GM21529 (cell line): Measurements from ENCODE around the gene MXI1.
A peak's percentile ranks its signal among the peaks of the same experiment; 100 is the strongest.

ENCODE experiments used
- ATAC-seq: cut with Tn5 transposase; IDR thresholded peaks from one replicate; pipeline ENCODE4 v1.9.1; 2021; ENCODE audit not compliant: unreplicated experiment

Gene MXI1

DNA sequence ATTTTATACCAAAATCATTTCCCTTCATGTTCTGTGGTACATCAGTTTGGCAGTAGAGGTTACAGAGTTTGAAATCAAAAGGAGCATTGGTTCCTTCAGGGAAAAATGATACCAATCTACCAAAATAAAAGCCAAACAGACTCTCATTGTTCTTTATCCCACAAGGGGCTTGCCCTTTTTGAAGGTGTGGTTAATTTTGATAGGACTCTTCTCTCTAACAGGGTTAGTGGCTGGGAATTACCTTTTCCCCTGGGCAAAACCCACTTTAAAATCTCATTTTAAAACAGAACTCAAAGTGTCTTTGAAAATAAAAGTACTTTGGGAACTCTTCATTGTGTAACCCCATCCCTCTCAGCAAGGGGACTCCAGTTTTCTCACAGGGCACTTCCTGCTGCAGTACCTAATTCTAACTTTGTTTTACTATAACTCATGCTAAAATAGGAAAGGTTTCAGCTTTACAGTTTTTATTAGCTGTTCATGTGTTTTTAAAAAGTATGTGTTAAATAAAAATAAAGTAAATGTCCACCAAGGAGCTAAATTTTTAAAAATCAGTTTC is 66.7 kb downstream of the MXI1 start:
- no peak for ATAC-seq

DNA sequence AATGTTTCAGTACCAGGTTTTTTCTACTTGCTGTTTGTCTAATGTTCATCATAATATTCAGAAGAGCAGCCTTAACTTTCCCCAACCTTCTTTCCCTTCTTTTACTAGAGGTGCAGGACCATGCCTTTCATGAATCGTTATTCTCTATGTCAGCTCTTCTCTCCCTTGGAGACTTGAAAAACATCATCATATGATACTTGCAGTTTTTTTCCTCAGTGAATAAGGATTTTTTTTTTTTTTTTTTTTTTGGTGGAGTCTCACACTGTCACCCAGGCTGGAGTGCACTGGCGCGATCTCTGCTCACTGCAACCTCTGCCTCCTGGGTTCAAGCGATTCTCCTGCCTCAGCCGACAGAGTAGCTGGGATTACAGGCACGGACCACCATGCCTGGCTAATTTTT is 67.2 kb downstream of the MXI1 start:
- ATAC-seq = no peak

DNA sequence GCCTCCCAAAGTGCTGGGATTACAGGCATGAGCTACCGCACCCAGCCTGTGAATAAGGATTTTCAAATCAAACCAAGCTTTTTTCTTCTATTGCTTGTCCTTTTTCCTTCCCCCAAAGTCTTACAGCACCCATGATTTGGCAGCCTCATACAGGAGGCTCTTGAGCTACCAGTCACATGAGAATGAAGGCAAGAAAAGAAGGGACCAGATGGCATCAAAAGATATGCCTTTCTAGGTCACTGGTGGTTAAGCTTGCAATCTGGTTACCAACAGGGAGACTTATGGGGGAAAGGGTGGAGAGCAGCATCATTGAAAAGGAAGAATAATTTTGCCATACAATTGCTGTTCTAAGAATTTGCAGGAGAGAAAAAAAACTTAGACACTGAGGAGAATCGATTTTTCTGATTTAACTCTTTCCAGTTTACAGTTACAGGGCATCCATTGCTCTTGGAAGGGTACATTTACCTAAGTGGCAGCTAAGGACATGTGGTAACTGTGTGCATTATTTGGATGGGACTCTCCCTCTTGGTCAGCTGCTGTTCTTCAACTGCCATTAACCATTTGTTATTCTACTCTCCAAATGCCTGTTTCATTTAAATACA is 67.8 kb downstream of the MXI1 start:
- no peak for ATAC-seq

DNA sequence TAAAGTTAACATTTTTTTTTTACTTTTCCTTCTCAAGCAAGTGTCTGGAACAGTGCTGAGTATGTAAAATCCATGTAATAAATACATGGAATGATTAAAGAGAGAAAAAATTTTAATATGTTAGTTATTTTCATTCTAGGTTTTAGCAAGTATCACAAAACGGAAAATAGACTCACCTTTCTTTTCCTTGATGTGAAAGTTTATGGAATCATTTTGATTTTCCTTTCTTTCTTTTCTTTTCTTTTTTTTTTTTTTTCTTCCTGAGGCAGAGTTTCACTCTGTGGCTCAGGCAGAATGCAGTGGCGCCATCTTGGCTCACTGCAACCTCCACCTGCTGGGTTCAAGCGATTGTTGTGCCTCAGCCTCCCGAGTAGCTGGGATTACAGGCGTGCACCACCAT is 69.2 kb downstream of the MXI1 start:
- no peak for ATAC-seq

DNA sequence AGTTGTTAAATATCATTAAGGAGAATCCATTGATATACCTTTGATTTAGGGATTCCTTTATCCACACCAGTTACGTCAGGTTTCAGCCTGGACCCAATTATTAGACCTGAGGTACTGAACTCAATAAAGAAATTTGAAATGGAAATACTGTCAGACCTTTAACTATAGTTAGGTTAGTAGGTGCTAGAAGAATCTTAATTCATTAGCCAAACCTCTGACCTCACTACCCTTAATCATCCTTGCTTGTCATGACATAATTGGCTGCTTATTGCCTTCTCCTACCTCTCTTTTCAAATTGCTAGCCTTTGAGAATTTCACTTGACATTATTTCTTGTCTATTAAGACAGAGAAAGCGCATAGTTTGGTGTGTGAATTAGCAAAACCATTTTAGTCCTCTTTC is 70.2 kb downstream of the MXI1 start:
- no peak for ATAC-seq

DNA sequence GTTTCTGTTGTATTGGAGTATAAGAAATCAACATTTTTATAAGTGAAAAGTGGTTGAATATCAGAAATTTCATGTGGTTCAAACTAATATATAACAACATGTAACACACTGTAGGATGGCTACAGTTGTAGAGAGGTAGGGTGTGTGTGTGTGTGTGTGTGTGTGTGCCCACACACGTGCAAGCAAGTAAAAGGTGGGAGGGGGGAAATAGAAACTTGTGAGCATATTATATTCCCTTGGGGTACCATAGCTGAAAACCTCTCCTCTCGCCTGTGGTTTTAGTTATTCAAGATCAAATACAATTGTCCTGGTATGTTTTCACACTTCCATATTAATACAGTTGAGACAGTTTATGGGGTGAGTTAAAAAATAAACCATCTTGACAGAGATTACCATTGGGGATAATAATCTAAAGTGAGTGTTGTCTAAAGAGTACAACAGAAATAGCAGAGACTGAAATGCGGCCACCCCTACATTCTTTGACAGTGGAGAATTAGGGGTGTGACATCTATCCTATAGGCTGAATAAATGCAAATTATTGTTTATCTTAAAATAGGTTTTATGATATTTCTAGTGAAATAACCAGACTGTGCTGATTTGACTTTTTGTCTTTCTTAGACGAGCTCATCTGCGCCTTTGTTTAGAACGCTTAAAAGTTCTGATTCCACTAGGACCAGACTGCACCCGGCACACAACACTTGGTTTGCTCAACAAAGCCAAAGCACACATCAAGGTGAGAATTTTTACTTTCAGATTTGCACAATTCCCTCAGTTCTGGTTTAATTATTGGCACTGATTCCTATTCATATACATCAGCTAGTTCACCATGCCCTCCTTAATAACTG is 71.4 kb downstream of the MXI1 start:
- ATAC-seq = no peak

DNA sequence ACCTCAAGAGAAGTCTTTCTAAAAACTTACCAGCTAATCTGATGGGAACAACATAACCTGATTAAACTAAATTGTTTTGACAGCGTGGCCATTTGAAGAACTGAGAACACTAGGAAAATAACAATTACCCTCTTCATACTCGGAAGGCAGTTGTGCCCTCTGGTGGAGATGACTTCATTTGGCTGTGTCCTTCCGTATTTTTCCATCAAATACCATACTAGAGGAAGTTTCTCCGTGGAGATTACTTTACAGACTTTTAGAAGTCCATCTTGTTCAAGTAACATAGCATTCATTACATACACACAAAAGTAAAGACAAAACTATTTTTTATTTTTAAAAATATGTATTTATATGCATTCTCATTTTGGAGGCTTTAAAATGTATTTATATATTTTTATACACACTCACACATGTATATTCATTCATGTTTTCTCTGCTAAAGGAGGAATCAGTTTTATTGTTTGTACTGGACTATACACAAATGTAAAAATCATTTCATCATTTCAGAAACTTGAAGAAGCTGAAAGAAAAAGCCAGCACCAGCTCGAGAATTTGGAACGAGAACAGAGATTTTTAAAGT is 72.1 kb downstream of the MXI1 start:
- peak; percentile 51 for ATAC-seq

DNA sequence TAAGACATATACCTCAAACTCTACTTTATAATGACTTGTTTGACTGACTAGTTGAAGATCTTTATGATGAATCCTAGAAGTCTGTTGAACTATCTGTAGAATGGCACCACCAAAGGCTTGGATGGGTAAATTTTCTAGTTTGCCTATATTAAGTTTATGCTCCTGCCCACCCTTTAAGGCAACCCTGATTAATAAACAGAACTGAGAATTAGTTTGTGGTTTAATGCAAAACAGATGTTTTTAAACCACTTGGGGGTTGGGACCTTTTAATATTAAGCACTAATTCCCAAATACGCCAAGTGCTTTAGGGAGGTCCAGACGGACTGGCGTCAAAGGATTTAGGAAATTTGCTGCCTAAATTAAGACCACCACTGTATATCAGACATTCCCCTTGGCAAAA is 76.9 kb downstream of the MXI1 start:
- no peak for ATAC-seq

DNA sequence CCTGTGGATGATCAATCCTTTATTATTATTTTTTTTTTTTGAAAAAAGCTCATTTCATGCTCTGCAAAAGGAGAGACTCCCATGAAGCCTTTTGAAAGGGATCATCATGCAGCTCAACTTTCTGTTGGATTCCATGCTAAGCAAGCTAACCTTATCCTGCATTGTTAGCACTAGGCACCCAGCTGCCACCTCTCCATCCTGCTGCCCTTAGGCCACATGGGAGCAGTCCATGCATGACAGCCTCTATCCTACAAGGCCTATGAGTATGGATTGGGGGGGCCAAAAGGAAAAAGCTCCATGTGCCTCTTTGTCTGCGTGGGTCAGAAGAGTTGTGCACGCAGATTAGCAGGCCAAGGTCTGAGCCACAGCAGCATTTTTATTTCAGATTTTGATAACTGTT is 78.1 kb downstream of the MXI1 start:
- ATAC-seq = no peak

DNA sequence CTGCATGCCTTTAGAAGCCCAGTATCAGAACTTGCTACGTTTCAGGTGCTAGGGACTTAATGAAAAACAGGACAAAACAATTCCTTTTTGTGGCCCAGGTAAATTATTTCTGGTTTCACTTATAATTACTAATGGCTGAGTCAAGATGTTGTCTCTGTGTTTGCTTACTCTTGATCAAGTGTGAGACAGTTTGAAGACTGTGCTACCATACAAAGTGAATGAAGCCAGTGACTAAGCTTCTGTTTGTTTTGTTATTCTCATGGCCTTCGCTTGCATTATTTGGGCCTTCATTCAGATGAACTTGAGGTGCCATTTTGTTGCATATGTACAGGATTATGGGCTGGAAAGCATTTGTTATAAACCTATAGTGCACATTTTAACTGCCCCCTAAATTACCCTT is 79.4 kb downstream of the MXI1 start:
- no peak for ATAC-seq

DNA sequence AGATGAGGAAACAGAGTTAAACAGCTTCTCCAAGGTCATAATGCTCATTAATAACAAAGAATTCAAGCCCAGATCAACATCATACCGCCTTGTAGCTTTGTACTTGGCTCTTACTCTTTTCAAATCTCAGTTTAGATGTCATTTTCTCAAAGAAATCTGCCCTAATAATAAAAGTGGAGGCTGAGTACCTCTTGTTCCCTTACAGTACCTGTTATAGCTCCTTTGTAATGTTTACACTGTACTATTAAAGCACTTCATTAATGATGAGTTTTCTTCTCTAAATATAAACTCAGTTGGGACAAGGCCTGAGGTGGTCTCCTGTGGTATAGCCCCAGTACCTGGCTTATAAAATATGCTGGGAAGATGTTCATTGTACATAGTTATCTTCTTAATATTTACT is 89.6 kb downstream of the MXI1 start:
- ATAC-seq = no peak

DNA sequence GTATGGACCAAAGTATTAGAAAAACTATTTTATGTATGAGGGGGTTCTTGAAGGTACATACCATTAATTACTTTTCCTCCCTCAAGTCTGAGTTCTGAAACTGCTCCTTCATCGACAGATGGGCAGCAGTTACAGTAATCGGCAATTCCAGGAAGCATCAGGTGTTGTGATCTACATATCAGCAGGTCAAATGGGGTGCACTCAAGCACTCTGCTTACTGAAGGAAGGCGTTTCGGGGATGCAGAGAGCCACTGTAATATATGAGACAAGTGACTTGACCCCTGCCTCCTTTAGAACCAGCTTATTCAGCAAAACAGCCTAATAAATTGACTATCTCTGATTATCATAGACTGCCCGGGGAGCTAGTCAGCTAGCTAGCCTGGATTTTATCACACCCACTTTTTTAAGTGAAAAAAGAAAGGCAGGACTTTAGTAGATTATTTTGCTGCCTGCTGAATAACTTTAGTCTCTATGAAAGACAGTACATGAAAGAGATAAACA is 93.1 kb downstream of the MXI1 start:
- no peak for ATAC-seq

DNA sequence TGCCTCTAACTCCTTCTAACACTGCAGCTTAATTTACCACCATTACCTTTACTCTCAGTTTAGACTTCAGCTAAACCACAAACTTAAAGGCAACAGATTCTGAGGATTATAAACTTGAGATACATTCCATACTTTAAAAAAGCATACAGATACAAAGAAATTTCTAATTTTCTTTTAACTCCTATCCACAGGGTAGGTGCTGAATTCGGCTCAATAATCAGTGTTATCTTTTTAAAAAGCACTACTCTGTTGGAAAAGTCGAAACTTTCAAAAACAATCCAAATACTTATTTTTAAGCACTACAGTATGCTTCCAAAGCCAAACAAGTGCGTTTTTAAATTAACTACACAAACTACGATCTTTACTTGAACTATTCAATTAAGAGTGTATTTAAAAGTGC is 96.3 kb downstream of the MXI1 start:
- ATAC-seq = no peak

DNA sequence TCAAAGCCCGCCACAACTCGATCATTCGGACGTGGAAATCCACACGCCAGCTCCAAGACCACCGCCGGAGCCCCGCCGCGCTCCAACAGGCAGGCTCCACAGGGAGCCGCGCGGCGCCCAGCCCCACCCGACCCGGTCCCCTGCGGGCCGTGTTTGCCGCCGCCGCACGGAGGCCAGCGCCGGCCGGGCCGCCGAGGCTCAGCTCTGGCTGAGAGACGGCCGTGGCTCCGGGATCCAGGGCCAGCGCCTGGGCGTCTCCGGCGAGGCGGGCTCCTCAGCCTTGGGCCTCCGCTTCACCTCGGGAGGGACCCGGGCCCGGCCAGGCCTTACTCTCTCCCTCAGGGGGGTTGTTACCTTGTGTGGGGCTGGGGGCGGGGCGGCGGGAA is 97.0 kb downstream of the MXI1 start:
- peak; percentile 35 for ATAC-seq

DNA sequence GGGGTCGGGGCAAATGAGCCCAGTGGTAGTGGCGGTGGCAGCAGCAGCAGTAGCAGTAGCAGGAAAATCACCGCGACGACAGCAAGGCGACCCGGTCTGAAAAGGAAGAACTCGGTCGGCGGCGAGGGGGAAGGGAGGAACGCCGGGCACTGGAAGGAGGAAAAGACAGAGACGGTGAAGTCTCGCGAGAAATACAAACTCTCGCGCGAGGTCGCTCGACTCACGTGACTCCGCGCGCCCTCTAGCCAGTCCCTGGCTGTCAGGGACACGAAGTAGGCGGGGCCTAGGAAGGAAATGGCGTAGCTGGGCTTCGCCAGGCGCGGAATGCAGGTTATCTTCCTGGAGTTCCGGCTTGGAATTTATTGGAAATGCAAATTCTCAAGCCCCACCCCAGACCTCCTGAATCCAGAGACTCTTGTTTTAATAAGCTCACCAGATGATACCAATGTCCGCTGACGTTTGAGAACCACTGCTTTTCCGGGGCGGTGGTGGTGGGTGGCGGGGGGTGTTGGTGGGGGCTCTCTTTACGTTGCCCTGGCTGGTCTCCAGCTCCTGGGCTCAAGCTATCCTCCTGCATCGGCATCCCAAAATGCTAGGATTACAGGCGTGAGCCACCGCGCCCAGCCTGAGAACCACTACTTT is 97.5 kb downstream of the MXI1 start, which contains the start of gene SMNDC1:
TSS of gene SMNDC1 (minus strand) at position 141 of the 642 bp plus-strand sequence. CDS start 1,333 bp downstream, outside the sequence.
- peak; percentile 90 for ATAC-seq

DNA sequence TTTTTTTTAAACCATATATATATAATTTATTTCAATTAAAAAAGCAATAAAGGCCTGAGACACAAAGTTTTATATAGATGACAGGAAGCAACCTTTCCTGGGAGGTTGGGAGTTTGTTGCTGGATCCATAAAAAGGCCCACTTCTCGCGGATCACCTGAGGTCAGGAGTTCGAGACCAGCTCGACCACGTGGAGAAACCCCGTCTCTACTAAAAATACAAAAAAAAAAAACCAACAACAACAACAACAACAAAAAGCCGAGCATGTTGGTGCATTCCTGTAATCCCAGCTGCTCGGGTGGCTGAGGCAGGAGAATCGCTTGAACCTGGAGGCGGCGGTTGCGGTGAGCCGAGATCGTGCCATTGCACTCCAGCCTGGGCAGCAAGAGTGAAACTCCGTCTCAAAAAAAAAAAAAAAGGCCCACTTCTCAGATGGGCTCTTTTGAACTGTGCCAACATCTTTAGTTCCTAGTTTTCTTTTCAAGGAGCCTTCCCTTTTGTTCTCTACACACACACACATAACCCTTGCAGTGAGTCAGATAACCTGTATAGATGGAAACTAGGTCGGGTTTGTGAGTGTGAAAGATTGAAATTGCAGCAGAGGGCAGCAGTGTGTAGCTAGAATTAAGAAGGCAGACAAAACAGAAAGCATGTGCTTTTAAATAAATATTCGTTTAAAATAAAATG is 98.5 kb downstream of the MXI1 start:
- peak; percentile 46 for ATAC-seq

DNA sequence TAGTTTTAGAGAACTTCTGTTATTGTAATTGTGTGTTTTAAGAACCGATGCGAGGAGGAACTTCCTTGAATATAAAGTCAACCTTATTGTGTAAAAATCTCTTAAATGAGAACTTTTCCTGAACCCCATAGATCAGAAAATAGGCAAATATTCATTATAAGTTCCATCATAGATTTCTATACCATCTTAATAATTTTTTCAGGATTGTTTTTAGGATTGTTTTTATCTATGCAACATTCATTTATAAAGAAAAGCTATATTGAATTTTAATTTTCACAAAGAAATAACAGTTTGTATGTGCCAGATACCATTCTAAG is 99.0 kb downstream of the MXI1 start:
- ATAC-seq = no peak

DNA sequence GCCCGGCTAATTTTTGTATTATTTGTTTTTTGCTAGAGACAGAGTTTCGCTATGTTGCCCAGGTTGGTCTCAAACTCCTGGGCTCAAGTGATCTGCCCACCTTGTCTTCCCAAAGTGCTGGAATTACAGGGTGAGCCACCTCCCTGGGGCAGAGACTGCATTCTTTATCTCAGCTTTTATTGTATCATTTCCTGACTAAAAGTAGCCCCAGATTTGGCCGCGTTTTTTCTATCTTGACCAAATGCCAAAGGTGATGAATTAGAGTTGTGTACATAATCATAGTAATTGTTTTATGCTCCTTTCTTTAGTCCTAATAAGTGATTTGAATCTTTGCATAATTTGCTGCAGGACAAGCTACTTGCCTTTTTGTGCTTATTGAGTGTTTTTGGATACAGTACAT is 100.4 kb downstream of the MXI1 start:
- no peak for ATAC-seq

DNA sequence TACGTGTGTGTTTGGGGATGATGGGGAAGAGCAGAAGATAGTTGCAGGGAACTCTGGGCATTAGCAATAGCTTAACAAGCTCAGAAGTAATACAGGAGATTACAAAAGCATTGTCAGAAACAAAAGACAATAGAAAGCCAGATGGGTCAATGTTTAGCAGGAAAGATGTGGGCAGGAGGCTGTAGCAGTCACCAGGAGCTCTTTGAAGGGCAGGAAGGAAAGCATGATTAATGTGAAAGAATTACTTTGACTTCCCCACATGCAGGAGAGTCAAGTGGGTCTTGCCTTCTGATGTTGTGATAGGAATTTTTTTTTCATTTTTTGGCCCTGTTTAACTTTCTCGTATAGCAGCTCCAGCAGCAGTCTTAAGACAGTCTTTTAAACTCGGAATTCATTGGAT is 103.3 kb downstream of the MXI1 start:
- no peak for ATAC-seq

DNA sequence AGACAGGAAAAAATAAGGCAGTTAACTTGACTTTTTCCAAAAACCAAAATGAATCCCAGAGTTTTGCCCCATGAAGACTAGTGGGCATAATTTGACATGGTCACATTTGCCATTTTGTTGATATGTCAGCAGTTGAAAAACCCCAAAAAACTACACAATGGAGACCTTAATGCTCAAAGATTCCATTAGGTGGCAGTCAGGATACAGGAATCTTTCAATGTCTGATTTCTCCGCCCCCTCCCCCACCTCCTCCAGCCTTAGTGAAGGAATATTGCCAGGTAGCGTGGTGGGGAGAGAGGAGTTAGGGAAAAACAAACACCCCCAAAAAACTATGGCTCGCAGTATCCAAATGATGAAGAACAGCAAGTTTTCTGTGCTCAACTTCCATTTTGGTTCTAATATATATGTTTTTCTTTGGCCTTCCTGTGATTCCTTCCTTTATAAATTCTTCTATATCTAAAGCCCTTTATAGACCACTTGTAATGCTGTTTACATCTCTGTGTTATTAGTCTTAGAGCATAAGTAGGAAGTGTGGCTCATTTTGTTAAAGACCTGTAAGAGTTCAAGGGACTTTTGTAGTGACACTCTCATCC is 104.0 kb downstream of the MXI1 start:
- ATAC-seq = no peak

DNA sequence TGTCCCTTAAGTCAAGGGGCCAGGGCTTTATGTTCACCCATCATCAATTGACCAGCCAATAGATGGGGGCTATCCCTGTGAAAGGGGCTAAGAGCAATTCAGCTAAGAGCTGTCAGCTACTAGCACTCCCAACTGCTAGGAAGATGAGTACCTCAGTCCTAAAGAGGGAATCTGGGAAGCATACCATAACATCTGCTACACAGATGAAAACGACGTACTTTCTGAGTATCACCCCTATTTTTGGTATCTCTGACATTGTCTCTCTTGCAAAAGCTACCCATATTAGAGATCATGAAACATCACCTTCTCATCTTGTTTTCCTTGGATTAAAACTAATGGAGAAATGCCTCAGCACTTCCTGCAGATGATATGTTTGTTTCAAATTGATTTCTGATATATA is 104.8 kb downstream of the MXI1 start:
- no peak for ATAC-seq
